Natural killer cell treated with Interleukin-12 subunit alpha and Interleukin-12 subunit beta and Interleukin-15 and Interleukin-18, amount 100 ng/mL, for 72 hours (primary cell): Measurements from ENCODE around the gene GRM4. TPM values are rescaled to one million over a fixed set of nuclear protein-coding genes. Genes with fewer than 3 reads are reported as not detected.

ENCODE experiments used
- ATAC-seq, 2 donors: fragments of 150-1000 bp; cut with Tn5 transposase in 1 of 2; sonication (Bioruptor Pico), chemical (Tn5 transposase) in 1 of 2; 2 replicates each; pipeline ENCODE4 v1.10.0; 2021
- DNase-seq: peaks from one replicate; pipeline ENCODE4 v3.0.0; 2022; ENCODE audit warnings: low spot score
- H3K27ac Mint-ChIP-seq, 2 donors: 1 replicate in 1 of 2; 2 replicates in 1 of 2; pipeline ENCODE4 v1.8.0; 2022; ENCODE audit warnings: mixed read lengths in 2 of 2, mild to moderate bottlenecking in 1 of 2, moderate library complexity in 1 of 2
- H3K27me3 Mint-ChIP-seq, 2 donors: 1 replicate in 1 of 2; 2 replicates in 1 of 2; pipeline ENCODE4 v1.8.0; 2022; ENCODE audit warnings: mixed read lengths in 2 of 2
- H3K36me3 Mint-ChIP-seq: one replicate; pipeline ENCODE4 v1.8.0; 2022; ENCODE audit warnings: mixed read lengths
- H3K4me1 Mint-ChIP-seq, 2 donors: 1 replicate in 1 of 2; 2 replicates in 1 of 2; pipeline ENCODE4 v1.8.0; 2022; ENCODE audit warnings: low read depth in 2 of 2, mixed read lengths in 2 of 2, mild to moderate bottlenecking in 1 of 2
- H3K4me3 Mint-ChIP-seq: one replicate; pipeline ENCODE4 v1.8.0; 2022; ENCODE audit warnings: mixed read lengths
- H3K9me3 Mint-ChIP-seq: 2 replicates; pipeline ENCODE4 v1.8.0; 2022; ENCODE audit warnings: mixed read lengths
- total RNA-seq, 2 donors: library from RNA; stranded (reverse); gene quantifications; one replicate each; pipeline ENCODE4 v1.2.3, GENCODE V29; 2022

Gene GRM4
- total RNA-seq, 2 donors from 2014 or later: not detected

GRCh38 chr6:34102099-34102656 lies 43.7 kb downstream of the GRM4 start:
- no peak overlapping the region for H3K4me3 Mint-ChIP-seq

GRCh38 chr6:34100788-34101187 lies 45.1 kb downstream of the GRM4 start:
- Mint-ChIP-seq H3K4me1 (no peaks in the 10 kb centered on the region), H3K27ac (no peak overlapping the region), H3K4me3 (no peak overlapping the region), H3K9me3 (no peaks in the 10 kb centered on the region), H3K27me3 (peaks cover 17 to 22% of the 10 kb centered on the region in 2 donors), H3K36me3 (no peaks in the 10 kb centered on the region)
- DNase-seq: no peak
- no peak for ATAC-seq

More at GRCh38 chr6:34102099-34102656, 43.7 kb downstream of the GRM4 start:
- DNase-seq: no peak
- ATAC-seq: no peak
- no peaks in the 10 kb centered on the region for H3K4me1 Mint-ChIP-seq
- no peaks in the 10 kb centered on the region for H3K36me3 Mint-ChIP-seq
- no peaks in the 10 kb centered on the region for H3K9me3 Mint-ChIP-seq
- H3K27ac Mint-ChIP-seq: no peak overlapping the region
- H3K27me3 Mint-ChIP-seq: peaks cover 8 to 14% of the 10 kb centered on the region in 2 donors

GRCh38 chr6:34099878-34100277 lies 46.0 kb downstream of the GRM4 start:
- no peak overlapping the region for H3K4me3 Mint-ChIP-seq
- H3K27ac Mint-ChIP-seq: no peak overlapping the region
- DNase-seq (no peak), ATAC-seq (no peak)
- H3K9me3 Mint-ChIP-seq: no peaks in the 10 kb centered on the region
- H3K27me3 Mint-ChIP-seq: peaks cover 22 to 29% of the 10 kb centered on the region in 2 donors
- H3K36me3 Mint-ChIP-seq: no peaks in the 10 kb centered on the region
- no peaks in the 10 kb centered on the region for H3K4me1 Mint-ChIP-seq

- DNase-seq: no peak
- Mint-ChIP-seq H3K9me3 (no peaks in the 10 kb centered on the region), H3K4me1 (no peaks in the 10 kb centered on the region), H3K36me3 (no peaks in the 10 kb centered on the region), H3K27ac (no peak overlapping the region), H3K27me3 (peaks cover 29 to 36% of the 10 kb centered on the region in 2 donors), H3K4me3 (no peak overlapping the region)
- no peak for ATAC-seq
Observed at GRCh38 chr6:34098045-34098936, 47.6 kb downstream of the GRM4 start.

GRCh38 chr6:34096814-34097213 lies 49.1 kb downstream of the GRM4 start:
- H3K27me3 Mint-ChIP-seq: peaks cover 28% of the 10 kb centered on the region in 2 donors
- H3K9me3 Mint-ChIP-seq: no peaks in the 10 kb centered on the region
- H3K27ac Mint-ChIP-seq: no peak overlapping the region
- no peak for ATAC-seq
- no peak for DNase-seq
- H3K36me3 Mint-ChIP-seq: no peaks in the 10 kb centered on the region
- H3K4me3 Mint-ChIP-seq: no peak overlapping the region
- no peaks in the 10 kb centered on the region for H3K4me1 Mint-ChIP-seq

- no peak for DNase-seq
- no peak overlapping the region for H3K4me3 Mint-ChIP-seq
- peaks cover 26 to 28% of the 10 kb centered on the region in 2 donors for H3K27me3 Mint-ChIP-seq
- no peaks in the 10 kb centered on the region for H3K4me1 Mint-ChIP-seq
- no peaks in the 10 kb centered on the region for H3K9me3 Mint-ChIP-seq
- no peak for ATAC-seq
- no peak overlapping the region for H3K27ac Mint-ChIP-seq
- no peaks in the 10 kb centered on the region for H3K36me3 Mint-ChIP-seq
Observed at GRCh38 chr6:34096193-34096592, 49.7 kb downstream of the GRM4 start.

- ATAC-seq: no peak
- H3K4me1 Mint-ChIP-seq: no peaks in the 10 kb centered on the region
- no peaks in the 10 kb centered on the region for H3K36me3 Mint-ChIP-seq
- H3K27me3 Mint-ChIP-seq: peaks cover 25 to 28% of the 10 kb centered on the region in 2 donors
- no peak overlapping the region for H3K4me3 Mint-ChIP-seq
- no peak overlapping the region for H3K27ac Mint-ChIP-seq
- H3K9me3 Mint-ChIP-seq: no peaks in the 10 kb centered on the region
- DNase-seq: no peak
Observed at GRCh38 chr6:34095741-34096140, 50.1 kb downstream of the GRM4 start.

- Mint-ChIP-seq H3K4me3 (no peak overlapping the region), H3K4me1 (no peaks in the 10 kb centered on the region), H3K27ac (no peak overlapping the region), H3K27me3 (peaks cover 22 to 28% of the 10 kb centered on the region in 2 donors), H3K36me3 (no peaks in the 10 kb centered on the region), H3K9me3 (no peaks in the 10 kb centered on the region)
- ATAC-seq (no peak), DNase-seq (no peak)
Observed at GRCh38 chr6:34095136-34095505, 50.8 kb downstream of the GRM4 start.

- DNase-seq: no peak
- Mint-ChIP-seq H3K27me3 (peaks cover 21 to 28% of the 10 kb centered on the region in 2 donors), H3K4me3 (no peak overlapping the region), H3K27ac (no peak overlapping the region), H3K9me3 (no peaks in the 10 kb centered on the region), H3K4me1 (no peaks in the 10 kb centered on the region), H3K36me3 (no peaks in the 10 kb centered on the region)
- ATAC-seq: no peak
Observed at GRCh38 chr6:34094474-34095135, 51.3 kb downstream of the GRM4 start.

GRCh38 chr6:34093854-34094430 lies 51.9 kb downstream of the GRM4 start:
- H3K27me3 Mint-ChIP-seq: peaks cover 21 to 28% of the 10 kb centered on the region in 2 donors
- no peak overlapping the region for H3K27ac Mint-ChIP-seq
- no peaks in the 10 kb centered on the region for H3K9me3 Mint-ChIP-seq
- no peaks in the 10 kb centered on the region for H3K4me1 Mint-ChIP-seq
- ATAC-seq: no peak
- no peak for DNase-seq
- no peaks in the 10 kb centered on the region for H3K36me3 Mint-ChIP-seq
- no peak overlapping the region for H3K4me3 Mint-ChIP-seq

GRCh38 chr6:34093206-34093605 lies 52.7 kb downstream of the GRM4 start:
- no peak for ATAC-seq
- no peak for DNase-seq
- Mint-ChIP-seq H3K27me3 (peaks cover 21 to 28% of the 10 kb centered on the region in 2 donors), H3K4me3 (no peak overlapping the region), H3K27ac (no peak overlapping the region), H3K9me3 (no peaks in the 10 kb centered on the region), H3K36me3 (no peaks in the 10 kb centered on the region), H3K4me1 (no peaks in the 10 kb centered on the region)

- no peak overlapping the region for H3K4me3 Mint-ChIP-seq
- H3K36me3 Mint-ChIP-seq: no peaks in the 10 kb centered on the region
- no peaks in the 10 kb centered on the region for H3K4me1 Mint-ChIP-seq
- no peak overlapping the region for H3K27ac Mint-ChIP-seq
- DNase-seq: no peak
- ATAC-seq: no peak
- peaks cover 21 to 28% of the 10 kb centered on the region in 2 donors for H3K27me3 Mint-ChIP-seq
- no peaks in the 10 kb centered on the region for H3K9me3 Mint-ChIP-seq
Observed at GRCh38 chr6:34092631-34093030, 53.3 kb downstream of the GRM4 start.

- Mint-ChIP-seq H3K27me3 (peaks cover 15 to 17% of the 10 kb centered on the region in 2 donors), H3K4me3 (no peak overlapping the region), H3K9me3 (no peaks in the 10 kb centered on the region), H3K4me1 (no peaks in the 10 kb centered on the region), H3K36me3 (no peaks in the 10 kb centered on the region), H3K27ac (no peak overlapping the region)
- ATAC-seq (no peak), DNase-seq (no peak)
Observed at GRCh38 chr6:34090935-34091334, 55.0 kb downstream of the GRM4 start.

GRCh38 chr6:34090529-34090928 lies 55.4 kb downstream of the GRM4 start:
- peaks cover 11 to 14% of the 10 kb centered on the region in 2 donors for H3K27me3 Mint-ChIP-seq
- ATAC-seq (no peak), DNase-seq (no peak)
- H3K9me3 Mint-ChIP-seq: no peaks in the 10 kb centered on the region
- H3K36me3 Mint-ChIP-seq: no peaks in the 10 kb centered on the region
- H3K27ac Mint-ChIP-seq: no peak overlapping the region
- no peaks in the 10 kb centered on the region for H3K4me1 Mint-ChIP-seq
- no peak overlapping the region for H3K4me3 Mint-ChIP-seq
